HG03432 (cell line): ENCODE results near the gene AXL.
"Not testable (repeated sequence)": the region's sequence is repeated elsewhere in the genome, so short reads cannot be mapped to it uniquely, and the experiment has no call there.

Experiments used
- ATAC-seq: cut with Tn5 transposase; IDR thresholded peaks from one replicate; pipeline ENCODE4 v1.9.1; 2021; ENCODE audit warnings: mild to moderate bottlenecking, moderate library complexity; ENCODE audit not compliant: unreplicated experiment

Gene AXL

DNA sequence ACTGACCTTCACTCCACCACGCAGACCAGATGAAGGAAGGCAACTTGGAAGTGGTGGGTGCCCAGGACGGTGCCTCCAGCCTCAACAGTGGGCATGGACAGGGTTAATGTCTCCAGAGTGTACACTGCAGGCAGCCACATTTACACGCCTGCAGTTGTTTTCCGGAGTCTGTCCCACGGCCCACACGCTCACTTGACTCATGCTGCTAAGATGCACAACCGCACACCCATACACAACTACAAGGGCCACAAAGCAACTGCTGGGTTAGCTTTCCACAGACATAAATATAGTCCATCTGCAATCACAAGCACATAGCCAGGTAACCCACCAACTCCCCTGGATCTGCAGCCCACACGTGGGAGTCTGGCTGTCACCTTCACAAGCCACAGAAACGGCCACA is 12.6 kb upstream of the AXL start:
- no peak for ATAC-seq

DNA sequence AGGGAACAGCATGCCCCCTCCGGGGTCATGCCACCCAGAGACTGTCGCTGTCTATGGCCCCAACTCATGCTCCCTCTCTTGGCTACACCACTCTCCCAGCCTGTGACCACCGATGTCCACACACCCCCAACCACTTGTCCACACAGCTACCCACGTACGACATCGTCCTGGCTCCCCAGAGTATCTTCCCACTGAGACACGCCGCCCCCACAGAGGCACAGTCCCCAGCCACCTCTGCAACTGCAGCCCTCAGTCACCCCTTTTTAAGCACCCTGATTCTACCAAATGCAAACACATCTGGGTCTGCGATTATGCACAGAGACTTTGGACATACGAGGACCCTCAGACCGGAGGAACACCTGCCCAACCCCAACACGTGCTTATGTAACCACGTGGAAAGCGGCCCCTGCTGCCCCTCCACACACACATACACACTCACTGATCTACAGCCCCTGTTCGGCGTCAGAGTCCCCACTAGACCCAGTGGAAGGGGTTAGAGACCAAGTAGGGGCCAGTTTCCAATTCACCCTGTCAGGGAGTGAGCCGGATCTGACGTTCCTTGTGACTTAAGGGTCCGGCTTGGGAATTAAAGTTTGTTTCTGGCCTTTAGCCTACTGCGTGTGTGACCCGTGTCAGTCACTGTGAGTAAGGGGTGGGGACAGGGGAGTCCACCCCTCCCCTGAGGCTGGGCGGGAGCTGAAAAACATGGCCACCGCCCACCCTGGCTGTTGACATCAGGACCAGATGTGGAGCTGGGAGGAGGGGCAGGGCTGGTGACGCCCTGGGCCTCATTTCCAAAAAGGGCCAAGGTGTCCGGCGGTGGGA is 11.9 kb upstream of the AXL start:
- no peak for ATAC-seq

DNA sequence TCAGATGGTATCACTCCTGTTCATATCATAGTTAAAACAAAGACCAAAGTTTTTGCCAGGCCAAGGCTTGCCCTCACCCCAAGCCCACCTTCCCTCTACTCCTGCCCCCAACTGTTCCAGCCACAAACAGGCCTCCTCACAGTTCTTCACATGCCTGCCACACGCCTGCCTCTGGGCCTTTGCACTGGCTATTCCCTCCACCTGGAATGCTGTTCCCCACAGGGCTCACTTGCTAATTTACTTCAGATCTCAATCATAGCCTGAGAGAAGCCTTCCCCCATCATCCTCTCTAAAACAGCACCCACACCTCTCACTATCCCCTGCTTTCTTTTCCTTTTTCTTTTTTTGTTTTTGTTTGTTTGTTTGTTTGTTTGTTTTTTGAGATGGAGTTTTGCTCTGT is 4.9 kb upstream of the AXL start:
- no peak for ATAC-seq

DNA sequence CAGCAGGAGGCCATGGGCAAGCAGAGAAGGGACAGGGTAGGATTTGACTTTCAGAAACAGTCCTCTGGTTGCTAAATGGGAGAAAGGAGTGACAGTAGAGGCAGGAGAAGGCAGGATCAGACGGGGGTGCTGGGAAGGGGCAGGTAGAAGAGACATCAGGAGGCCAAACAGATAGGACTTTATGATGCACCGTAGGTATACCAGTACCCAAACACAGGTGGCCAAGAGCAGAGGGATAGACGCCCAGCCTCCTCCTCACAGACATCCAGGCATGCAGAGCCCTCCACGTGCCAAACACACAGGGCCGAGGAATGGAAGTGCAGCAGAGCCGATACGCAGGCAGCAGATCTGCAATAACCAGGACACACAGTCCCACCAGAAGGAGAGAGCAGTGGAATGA is 1.3 kb upstream of the AXL start:
- no peak for ATAC-seq

DNA sequence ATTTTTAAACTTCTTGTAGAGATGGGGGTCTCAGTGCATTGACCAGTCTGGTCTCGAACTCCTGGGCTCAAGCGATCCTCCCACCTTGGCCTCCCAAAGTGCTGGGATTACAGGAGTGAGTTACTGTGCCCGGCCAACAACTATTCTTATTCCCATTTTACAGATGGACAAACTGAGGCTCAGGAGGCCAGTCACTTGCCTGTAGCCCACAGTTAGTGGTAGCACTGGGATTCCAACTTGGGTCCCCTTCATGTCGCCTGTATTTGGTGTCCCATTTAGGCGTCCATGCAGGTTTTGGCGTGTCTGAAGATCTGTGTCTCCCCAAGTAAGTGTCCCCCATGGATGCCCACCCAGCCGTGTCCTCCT is 791 bp upstream of the AXL start:
- ATAC-seq = no peak

DNA sequence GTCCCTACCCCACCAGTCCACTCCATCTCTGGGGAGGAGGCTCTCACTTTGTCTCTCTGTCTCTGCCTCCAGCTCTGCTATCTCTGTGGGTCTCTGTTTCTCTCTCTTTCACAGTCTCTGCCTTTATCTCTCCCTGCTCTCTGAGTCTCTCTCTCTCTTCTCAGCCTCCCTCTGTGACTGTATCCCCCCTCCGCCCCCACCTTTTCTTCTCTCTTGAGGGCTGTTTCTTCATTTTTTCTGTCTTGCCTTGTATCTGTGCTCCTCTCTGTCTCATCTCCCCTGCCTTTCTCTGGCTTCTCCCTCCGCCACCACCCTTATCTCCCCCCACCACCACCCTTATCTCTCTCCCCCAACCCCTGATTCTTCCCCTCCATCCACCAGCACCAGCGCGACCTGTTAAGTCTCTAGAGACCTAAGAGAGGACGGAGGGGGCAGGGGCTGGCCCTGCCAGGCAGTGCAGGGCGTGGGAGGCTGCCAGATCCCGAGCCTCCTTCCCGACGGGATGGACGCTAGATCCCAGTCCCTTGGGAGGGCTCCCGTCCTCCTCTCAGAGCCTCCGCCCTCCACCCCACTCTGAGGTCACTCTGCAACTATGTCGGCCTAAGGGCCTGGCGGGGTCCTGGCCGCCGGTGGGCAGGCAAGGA is 1.0 kb downstream of the AXL start:
- ATAC-seq = no peak

DNA sequence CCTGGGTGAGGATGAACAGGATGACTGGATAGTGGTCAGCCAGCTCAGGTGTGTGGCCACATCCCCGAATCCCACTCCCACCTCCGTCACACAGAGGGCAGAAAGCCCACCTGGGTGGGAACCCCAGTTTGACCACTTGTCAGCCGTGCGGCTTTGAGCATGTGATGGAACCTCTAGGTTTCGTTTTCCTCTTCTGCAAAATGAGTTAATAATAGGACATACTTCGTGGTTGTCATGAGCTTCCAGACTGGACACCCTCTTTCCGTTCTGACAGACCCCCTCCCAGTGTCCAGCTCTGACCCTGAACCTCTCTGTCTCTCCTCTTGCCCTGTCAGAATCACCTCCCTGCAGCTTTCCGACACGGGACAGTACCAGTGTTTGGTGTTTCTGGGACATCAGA is 1.8 kb downstream of the AXL start:
- ATAC-seq = no peak

DNA sequence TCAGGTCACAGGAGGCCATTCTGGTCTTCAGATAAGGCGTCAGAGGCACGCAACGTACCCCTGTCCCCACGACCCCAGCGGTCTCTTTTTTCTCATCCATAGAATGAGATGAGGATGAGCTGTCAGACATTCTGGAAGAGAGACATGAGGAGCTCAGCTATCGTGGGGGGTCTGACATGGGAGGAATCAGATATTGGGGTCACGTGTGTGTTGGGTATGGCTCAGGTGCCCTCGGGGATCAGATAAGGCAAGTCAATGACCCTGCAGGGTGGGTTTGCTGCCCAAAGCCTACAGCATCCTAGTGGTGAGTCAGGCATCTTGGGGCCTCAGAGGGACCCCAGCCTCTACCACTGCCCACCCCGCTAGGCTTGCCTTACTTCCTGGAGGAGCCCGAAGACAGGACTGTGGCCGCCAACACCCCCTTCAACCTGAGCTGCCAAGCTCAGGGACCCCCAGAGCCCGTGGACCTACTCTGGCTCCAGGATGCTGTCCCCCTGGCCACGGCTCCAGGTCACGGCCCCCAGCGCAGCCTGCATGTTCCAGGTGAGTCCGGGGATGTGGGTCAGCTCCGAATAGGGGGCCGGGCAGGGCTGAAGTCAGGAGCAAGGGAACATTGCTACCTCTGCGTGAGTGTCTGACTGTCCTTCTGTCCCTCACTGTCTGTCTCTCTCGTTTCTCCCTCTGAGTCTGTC is 2.6 kb downstream of the AXL start:
- no peak for ATAC-seq

DNA sequence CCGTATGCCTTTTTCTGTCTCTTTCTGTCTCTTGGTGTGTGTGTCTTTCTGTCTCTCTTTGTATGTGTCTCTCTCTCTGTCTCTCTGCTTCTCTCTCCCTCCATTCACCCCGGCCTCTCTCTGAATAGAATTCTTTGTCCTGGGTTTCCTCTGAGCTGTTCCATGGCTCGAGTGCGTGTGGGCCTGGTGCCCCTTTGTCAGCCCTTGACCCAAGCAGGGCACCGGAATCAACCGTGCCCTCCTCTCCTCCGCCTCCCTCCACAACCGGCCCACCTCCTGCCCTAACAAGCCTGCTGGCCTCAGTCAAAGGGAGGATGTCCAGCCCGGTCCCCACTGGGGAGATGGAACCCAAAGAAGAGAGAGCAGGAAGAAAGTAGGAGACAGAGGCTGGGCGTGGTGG is 3.2 kb downstream of the AXL start:
- ATAC-seq = no peak

DNA sequence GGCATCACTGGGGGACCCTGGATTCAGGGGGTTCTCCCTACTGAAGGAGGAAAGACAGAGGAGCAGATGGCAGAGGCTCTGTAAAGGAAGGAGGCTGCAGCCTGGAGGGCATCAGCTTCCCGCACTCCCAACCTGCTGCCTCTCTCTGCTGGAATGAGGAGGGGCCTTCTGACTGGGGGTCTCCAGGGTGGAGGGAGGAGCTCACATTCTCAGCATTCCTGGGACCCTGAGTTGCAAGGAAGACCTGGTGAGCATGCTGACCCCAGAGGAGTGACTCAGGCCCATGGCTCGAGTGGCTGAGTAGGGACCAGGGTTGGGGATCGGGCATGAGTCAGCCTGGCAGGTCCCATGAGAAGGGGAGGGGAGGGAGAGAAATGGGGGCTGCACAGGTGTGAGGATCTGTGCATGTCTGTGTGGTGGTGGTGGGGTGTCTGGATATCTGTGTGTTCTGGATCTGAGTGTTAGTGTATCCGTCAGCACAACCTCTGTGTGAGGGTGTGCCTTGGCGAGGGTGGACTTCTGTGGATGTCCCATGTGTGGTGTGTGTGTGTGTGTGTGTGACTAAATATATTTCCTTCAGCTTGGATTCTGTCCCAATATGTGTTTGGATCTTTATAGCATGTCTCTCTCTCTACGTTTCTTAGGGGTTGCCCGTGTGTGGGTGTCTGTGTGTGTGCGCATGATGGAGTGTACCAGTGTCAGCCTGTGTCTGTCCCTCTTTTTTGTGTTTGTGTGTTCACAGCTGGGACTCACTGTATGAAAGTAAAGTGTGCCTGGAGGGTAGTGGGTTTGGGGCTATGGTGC is 4.6 kb downstream of the AXL start:
- ATAC-seq = no peak

DNA sequence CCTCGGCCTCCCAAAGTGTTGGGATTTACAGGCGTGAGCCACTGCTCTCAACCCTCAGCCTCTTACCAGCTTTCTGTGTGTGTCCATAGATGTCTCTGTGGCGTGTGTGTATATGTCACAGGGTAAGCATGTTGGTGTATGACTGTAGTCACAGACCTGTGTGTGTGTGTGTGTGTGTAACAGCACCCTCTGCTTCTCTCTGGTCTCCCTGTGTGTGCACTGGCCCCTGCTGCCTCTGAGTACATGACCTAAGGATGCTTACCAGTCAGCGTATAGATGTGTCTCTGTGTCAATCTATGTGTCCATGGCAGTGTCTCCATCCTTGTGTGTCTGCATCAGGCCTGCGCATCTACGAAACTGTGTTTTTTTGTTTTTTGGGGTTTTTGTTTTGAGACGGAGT is 5.6 kb downstream of the AXL start:
- ATAC-seq = no peak

DNA sequence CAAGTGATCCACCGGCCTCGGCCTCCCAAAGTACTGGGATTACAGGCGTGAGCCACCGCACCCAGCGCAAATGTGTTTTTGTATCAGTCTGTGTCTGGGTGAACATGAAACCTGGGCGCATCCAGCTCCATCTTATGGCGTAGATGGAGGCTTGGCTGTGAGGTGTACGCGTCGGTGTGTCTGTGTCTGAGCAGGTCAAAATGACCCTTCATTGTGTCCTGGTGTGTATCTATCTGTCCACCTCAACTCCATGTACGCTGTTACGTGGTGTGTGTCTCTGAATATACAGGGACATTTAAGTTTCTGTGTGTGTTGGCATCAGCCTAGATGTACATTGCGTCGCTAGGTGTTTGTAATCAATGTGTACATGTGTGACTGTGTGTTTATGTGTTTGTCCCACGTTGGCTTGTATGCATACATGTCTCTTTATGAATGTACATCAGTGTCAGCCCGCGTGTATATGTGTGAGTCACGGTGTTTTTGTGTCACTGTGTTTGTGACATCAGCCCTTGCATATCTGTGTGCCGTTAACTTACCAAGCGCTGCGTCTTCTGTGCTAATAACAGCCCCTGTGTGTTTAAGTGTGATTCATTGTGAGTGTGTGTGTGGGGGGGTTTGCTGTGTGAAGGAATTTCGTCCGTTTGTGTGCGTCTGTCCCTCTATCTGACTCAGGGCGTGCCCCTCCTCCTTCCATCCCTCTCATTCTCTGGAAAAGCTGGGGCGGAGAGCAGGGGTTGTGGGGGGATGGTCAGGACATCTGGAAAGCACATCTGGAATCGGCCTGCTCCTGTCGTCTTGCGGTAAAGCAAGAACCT is 6.4 kb downstream of the AXL start:
- ATAC-seq = no peak

DNA sequence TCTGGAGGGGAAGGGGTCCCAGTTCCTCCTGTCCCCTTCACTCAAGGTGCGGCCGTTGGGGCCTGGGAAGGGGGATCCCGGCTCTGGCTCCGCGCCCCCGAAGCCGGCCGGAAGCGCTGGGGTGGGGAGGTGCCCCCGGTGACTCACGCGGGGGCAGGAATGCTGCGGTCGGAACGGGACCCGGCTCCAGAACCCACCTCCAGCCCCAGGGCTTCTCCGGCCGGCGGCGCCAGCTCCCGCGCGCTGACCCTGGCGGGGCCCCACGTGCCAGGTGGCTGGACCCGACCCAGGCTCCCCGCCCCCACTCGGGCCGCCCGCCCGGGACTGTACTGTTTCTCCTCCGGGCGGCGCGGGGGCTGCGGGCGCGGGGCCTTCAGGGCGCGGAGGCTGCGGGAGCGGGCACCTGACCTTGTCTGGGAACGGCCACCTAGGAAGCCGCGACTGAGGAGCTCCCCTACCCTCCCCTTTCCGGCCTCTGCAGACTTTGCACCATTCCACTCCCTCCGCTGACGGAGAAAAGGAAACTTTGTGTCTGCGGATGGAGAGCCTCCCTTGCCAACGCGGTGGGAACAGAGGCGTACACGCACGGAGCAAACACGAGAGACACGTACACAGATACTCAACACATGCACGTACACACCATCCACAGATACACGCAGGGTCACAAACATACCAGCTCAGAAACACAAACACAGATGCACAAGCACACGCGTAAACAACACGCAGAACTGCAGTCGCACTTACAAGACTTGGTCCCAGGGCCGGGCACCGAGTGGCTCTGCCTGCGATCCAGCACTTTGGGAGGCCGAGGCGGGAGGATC is 7.2 kb downstream of the AXL start:
- no peak for ATAC-seq

DNA sequence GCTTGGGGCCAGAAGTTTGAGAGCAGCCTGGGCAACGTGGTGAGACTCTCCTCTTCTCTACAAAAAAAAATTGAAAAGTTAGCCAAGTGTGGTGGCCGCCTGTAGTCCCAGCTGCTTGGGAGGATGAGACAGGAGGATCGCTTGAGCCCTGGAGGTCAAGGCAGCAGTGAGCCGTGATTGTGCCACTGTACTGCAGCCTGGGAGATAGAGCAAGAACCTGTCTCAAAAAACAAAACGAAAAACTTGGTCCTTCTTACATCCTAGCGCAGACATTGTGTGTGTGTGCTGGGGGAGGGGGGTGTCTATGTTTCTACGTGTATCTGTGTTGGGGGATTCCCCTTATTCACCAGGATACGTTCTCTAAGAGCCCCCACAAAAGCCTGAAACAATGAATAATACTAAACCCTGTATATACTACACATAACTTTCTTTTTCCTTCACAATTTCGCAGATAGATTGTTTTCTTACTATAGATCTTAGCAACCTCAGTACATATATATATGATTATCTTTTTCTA is 7.9 kb downstream of the AXL start:
- no peak for ATAC-seq

DNA sequence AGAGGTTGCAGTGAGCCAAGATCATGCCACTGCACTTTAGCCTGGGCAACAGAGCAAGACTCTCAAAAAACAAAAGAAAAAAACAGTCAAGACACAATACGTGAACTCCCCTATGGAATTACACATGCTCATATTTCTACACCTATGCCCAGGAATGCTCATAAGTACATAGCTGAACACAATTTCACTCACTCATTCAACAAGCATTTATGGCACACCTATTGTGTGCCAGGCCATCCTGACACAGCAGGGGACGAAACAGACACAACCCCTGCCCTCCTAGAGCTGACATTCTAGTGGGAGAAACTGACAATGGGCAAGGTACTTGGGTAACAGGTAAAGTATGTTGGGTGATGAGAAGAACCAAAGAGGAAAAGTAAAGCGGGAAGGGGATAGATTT is 9.5 kb downstream of the AXL start:
- ATAC-seq = no peak

DNA sequence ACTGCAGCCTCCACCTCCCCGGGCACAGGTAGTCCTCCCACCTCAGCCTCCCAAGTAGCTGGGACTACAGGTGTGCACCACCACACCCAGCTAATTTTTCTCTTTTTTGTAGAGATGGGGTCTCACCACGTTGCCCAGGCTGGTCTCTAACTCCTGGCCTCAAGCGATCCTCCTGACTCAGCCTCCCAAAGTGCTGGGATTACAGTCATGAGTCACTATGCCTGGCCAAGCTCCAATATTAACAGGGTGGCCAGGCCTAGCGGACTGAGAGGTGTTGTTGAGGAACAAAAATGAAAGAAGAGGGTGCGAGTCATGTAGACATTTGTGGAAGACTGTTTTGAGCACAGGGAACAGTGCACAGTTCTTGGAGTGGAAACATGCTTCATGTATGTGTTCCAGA is 10.3 kb downstream of the AXL start:
- ATAC-seq = not testable (repeated sequence)

DNA sequence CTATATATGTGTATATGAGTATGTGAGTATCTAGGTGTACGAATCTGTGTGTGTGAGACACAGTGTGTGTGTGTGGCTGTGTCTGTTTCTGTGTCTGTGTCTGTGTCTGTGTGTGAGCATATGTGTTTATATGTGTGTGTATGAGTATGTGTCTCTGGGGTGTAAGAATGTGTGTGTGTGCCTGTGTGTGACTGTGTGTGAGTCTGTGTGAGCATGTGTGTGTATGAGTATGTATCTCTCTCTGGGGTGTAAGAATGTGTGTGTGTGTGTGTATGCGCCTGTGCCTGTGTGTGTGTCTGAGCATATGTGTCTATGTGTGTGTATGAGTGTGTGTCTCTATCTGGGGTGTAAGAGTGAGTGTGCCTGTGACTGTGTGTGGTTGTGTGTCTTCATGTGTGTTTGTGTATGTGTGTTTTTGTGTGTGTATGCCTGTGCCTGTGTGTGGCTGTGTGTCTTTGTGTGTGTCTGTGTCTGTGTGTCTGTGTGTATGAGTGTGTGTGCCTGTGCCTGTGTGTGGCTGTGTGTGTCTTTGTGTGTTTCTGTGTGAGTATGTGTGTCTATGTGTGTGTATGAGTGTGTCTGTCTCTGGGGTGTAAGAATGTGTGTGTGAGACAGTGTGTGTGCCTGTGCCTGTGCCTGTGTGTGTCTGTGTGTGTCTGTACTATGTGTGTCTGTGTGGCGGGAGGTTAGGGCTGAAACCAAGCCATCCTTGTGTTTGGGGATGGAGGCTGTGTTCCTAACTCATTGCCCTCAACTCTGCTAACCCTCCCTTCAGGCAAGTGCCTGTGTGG is 11.2 kb downstream of the AXL start:
- no peak for ATAC-seq

DNA sequence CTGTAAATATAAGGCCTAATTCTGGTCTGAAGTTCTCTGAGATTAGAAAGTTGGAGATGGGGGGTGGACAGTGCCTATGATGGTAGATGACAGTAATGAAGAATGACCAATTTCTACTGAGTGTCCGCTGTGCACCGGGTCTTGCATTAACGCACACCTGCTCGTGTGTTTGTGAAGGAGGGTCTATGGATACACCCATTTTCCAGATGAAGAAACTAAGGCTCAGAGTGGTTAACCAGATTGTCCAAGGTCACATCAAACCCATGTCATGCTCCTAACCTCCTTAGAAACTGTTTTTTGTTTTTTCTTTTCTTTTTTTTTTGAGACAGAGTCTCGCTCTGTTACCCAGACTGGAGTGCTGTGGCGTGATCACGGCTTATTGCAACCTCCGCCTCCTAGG is 13.7 kb downstream of the AXL start:
- ATAC-seq = no peak
